MCF 10A (cell line): Measurements from ENCODE around the gene TPRN. TPM values are rescaled to one million over a fixed set of nuclear protein-coding genes. Genes with fewer than 3 reads are reported as not detected.
"Not testable (repeated sequence)": the region's sequence is repeated elsewhere in the genome, so short reads cannot be mapped to it uniquely, and the experiment has no call there.

Source experiments
- BruUV-seq: library from RNA; stranded (reverse); fragments of 400-500 nt; replicated peaks from 2 replicates; lab custom pipeline; 2021; lab: Mats Ljungman, UMichigan
- CTCF ChIA-PET: fragments of 300-600 bp; sonication (Branson Sonifier 250); formaldehyde crosslinking; extraction: SDS; loops from one replicate; lab custom pipeline; 2021; ENCODE audit warnings: antibody characterized with exemption, inconsistent platforms; lab: Yijun Ruan, JAX
- POLR2A ChIA-PET: fragments of 300-600, 350-650 bp; sonication (Branson Sonifier 250); formaldehyde crosslinking; extraction: SDS; loops from one replicate; lab custom pipeline; 2020; ENCODE audit warnings: antibody characterized with exemption, inconsistent platforms; lab: Yijun Ruan, JAX
- DNase-seq: peaks from one replicate; pipeline ENCODE4 v3.0.0-alpha.2; 2018; ENCODE audit not compliant: unreplicated experiment
- H3K27ac Mint-ChIP-seq: one replicate; pipeline ENCODE4 v1.8.0; 2022; ENCODE audit warnings: mild to moderate bottlenecking, low read depth, mixed read lengths; ENCODE audit not compliant: unreplicated experiment
- H3K27me3 Mint-ChIP-seq: one replicate; pipeline ENCODE4 v1.8.0; 2022; ENCODE audit warnings: mixed read lengths; ENCODE audit not compliant: insufficient read depth, unreplicated experiment
- H3K36me3 Mint-ChIP-seq: one replicate; pipeline ENCODE4 v1.8.0; 2022; ENCODE audit warnings: mild to moderate bottlenecking, moderate library complexity, mixed read lengths; ENCODE audit not compliant: insufficient read depth, unreplicated experiment
- H3K4me1 Mint-ChIP-seq: one replicate; pipeline ENCODE4 v1.8.0; 2022; ENCODE audit warnings: mixed read lengths; ENCODE audit not compliant: insufficient read depth, unreplicated experiment
- H3K4me3 Mint-ChIP-seq: one replicate; pipeline ENCODE4 v1.8.0; 2022; ENCODE audit warnings: mild to moderate bottlenecking, moderate library complexity, mixed read lengths; ENCODE audit not compliant: unreplicated experiment
- H3K9me3 Mint-ChIP-seq: one replicate; pipeline ENCODE4 v1.8.0; 2022; ENCODE audit warnings: mixed read lengths; ENCODE audit not compliant: unreplicated experiment
- CTCF ChIP-seq: fragments of 200-600 bp; IDR thresholded peaks from one replicate; pipeline ENCODE4 v1.8.0; 2022; ENCODE audit warnings: antibody characterized with exemption, mild to moderate bottlenecking; ENCODE audit not compliant: unreplicated experiment
- intact Hi-C: fragments of 100-400 bp; cut with micrococcal nuclease; formaldehyde crosslinking; loops from 2 replicates; pipeline ENCODE4 v1.14.1; 2022
- total RNA-seq: library from RNA; stranded (reverse); gene quantifications from 2 replicates; pipeline ENCODE4 v1.2.3, GENCODE V29; 2022

TPRN gene
- total RNA-seq, 1 experiment from 2014 or later = 13.4 TPM

GRCh38 chr9:137245450-137246421 is 45.2 kb upstream of the TPRN start:
- no TSS peak for BruUV-seq
- CTCF ChIA-PET = interaction anchor here (0.6 to 1.3 kb wide), 4 partner anchors 9 to 199 kb away, joined by 3 to 6 read pairs (median 3); no protein-coding TSS in a partner anchor
- TF ChIP-seq CTCF = no peak

GRCh38 chr9:137244486-137245449 is 44.2 kb upstream of the TPRN start:
- Mint-ChIP-seq H3K27ac (no peak overlapping the region), H3K4me3 (no peak overlapping the region), H3K4me1 (peaks cover 15% of the 10 kb centered on the region), H3K27me3 (no peaks in the 10 kb centered on the region), H3K36me3 (peaks cover 41% of the 10 kb centered on the region), H3K9me3 (no peaks in the 10 kb centered on the region)
- no peak for TF ChIP-seq CTCF
- BruUV-seq = no TSS peak
- intact Hi-C loops = no loop called here
- POLR2A ChIA-PET = interaction anchor here (0.6 to 8.6 kb wide), 3 partner anchors 10 to 199 kb away, joined by 3 to 118 read pairs (median 3); partner anchors contain the start of genes NELFB and NRARP
- CTCF ChIA-PET = interaction anchor here (0.6 to 1.3 kb wide), 7 partner anchors 8 to 198 kb away, joined by 3 to 11 read pairs (median 3); partner anchors contain the start of gene NELFB
- no peak for DNase-seq

More at GRCh38 chr9:137245450-137246421, 45.2 kb upstream of the TPRN start:
- no peaks in the 10 kb centered on the region for H3K27me3 Mint-ChIP-seq
- H3K4me3 Mint-ChIP-seq = no peak overlapping the region
- H3K27ac Mint-ChIP-seq = no peak overlapping the region
- H3K36me3 Mint-ChIP-seq = peaks cover 38% of the 10 kb centered on the region
- POLR2A ChIA-PET = interaction anchor here (0.6 to 8.6 kb wide), 2 partner anchors 9 to 57 kb away, joined by 3 to 118 read pairs; partner anchors contain the start of genes NELFB and NRARP
- DNase-seq = no peak
- peaks cover 15% of the 10 kb centered on the region for H3K4me1 Mint-ChIP-seq
- intact Hi-C loops = no loop called here
- H3K9me3 Mint-ChIP-seq = no peaks in the 10 kb centered on the region

- Mint-ChIP-seq H3K27me3 (no peaks in the 10 kb centered on the region), H3K4me3 (peak overlapping the region; percentile 80), H3K9me3 (no peaks in the 10 kb centered on the region), H3K36me3 (peaks cover 45% of the 10 kb centered on the region), H3K27ac (peak overlapping the region; percentile 23), H3K4me1 (peaks cover 15% of the 10 kb centered on the region)
- peak; percentile 38 for DNase-seq
- intact Hi-C loops = no loop called here
- CTCF ChIA-PET = interaction anchor here (0.6 to 1.3 kb wide), 3 partner anchors 10 to 179 kb away, joined by 3 to 11 read pairs (median 4); partner anchors contain the start of gene NELFB
- POLR2A ChIA-PET = interaction anchor here (0.6 to 8.6 kb wide), 2 partner anchors 11 to 200 kb away, joined by 3 to 118 read pairs; partner anchors contain the start of gene NELFB
- no TSS peak for BruUV-seq
- no peak for TF ChIP-seq CTCF
Measured at GRCh38 chr9:137243626-137244485, 43.3 kb upstream of the TPRN start.

DNA sequence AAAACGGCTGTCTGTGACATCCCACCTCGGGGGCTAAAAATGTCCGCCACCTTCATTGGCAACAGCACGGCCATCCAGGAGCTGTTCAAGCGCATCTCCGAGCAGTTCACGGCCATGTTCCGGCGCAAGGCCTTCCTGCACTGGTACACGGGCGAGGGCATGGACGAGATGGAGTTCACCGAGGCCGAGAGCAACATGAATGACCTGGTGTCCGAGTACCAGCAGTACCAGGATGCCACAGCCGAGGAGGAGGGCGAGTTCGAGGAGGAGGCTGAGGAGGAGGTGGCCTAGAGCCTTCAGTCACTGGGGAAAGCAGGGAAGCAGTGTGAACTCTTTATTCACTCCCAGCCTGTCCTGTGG is 42.7 kb upstream of the TPRN start:
- BruUV-seq, H3K9me3 Mint-ChIP-seq, H3K27me3 Mint-ChIP-seq, DNase-seq, intact Hi-C loops: not testable (repeated sequence)
- H3K4me1 Mint-ChIP-seq = peaks cover 15% of the 10 kb centered on the region
- ChIA-PET POLR2A (interaction anchor here (1.2 to 8.6 kb wide), 3 partner anchors 12 to 239 kb away, joined by 4 to 118 read pairs (median 5); partner anchors contain the start of gene NELFB), CTCF (interaction anchor here (0.9 to 1.4 kb wide), 2 partner anchors 16 to 24 kb away, joined by 3 to 5 read pairs; partner anchors contain the start of gene RNF224)
- H3K27ac Mint-ChIP-seq = peak overlapping the region; percentile 23
- peak overlapping the region; percentile 80 for H3K4me3 Mint-ChIP-seq
- H3K36me3 Mint-ChIP-seq = peaks cover 45% of the 10 kb centered on the region
